NB4 (cell line): ENCODE data around the gene FRAS1.

Experiments
- DNase-seq: peaks from one replicate; pipeline ENCODE4 v3.0.0; 2010; ENCODE audit warnings: low read depth
- H3K4me3 ChIP-seq: one replicate; pipeline ENCODE4 v1.5.1; 2011; ENCODE audit warnings: mild to moderate bottlenecking, low read depth, low read length, moderate library complexity
- MYC ChIP-seq: IDR thresholded peaks from 2 replicates; pipeline ENCODE4 v1.6.1; 2011; ENCODE audit warnings: low read depth, low read length
- POLR2A ChIP-seq: IDR thresholded peaks from 2 replicates; pipeline ENCODE4 v1.6.1; 2011; ENCODE audit warnings: mild to moderate bottlenecking; ENCODE audit not compliant: insufficient read length; ENCODE audit errors: extremely low read depth
- TF ChIP-seq, protein P1 (sequence below): IDR thresholded peaks from 2 replicates; pipeline ENCODE4 v1.6.1; 2011; ENCODE audit warnings: low read depth, low read length
- TF ChIP-seq, protein P2 (sequence below): IDR thresholded peaks from one replicate; pipeline ENCODE4 v1.5.1; 2012; ENCODE audit warnings: low read depth, low read length

Gene FRAS1

DNA sequence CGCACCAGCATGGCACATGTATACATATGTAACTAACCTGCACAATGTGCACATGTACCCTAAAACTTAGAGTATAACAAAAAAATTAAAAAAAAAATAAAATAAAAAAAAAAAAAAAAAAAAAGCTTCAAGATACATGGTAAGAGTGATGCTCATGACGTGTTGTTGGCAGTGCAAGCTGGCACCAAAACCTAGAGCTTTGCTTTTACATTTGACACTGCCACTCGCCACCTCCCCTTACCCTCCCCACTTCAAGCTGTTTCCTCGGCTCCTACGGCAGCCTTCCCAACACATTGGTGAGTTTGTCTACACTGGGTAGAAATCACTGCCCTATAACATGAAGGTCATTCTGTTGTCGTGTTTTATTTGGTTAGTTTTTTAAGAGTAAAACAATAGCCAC lies 296.8 kb downstream of the FRAS1 start:
- H3K4me3 ChIP-seq, result no peak overlapping the region
- TF ChIP-seq POLR2A (no peak), MYC (no peak)
- TF ChIP-seq, protein P1, sequence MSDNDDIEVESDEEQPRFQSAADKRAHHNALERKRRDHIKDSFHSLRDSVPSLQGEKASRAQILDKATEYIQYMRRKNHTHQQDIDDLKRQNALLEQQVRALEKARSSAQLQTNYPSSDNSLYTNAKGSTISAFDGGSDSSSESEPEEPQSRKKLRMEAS, result no peak
- no peak for DNase-seq

DNA sequence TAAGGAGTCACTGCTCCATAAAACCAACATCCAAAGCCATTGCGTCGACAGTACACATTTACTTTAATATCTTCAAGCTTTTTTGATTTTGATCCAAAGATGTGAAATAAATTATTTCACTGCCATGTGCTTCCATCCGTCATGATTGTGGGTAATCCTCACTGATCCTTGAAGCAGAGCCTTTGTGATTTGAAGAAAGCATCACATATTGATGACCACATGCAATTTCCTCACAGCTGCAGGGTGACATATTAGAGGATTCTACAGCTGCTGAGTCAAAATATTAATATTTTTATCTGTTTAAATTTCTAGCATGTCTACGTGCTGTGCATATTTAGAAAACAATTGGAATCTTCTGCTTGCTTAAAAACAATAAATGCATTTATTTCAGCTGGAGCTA lies 297.7 kb downstream of the FRAS1 start:
- no peak overlapping the region for H3K4me3 ChIP-seq
- DNase-seq, result no peak

DNA sequence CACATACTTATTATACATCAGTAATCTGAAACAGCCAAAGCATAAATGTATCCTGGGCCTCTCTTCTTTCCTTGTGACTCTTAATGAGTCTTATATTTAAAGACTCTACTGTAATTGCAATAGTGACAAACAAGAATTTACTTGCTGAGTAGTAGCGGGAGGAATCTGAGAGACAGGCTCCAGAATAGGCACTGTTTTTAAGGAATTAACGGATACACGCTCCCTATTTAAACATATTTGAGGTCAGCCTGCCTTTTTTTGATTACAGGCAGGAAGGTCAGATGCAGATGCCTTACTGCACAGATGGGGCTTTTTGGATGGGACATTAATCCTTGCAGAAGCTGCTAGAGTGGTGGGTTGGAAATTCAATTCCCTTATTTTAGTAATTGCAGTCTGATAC lies 298.2 kb downstream of the FRAS1 start:
- no peak for TF ChIP-seq POLR2A
- TF ChIP-seq, protein P2, sequence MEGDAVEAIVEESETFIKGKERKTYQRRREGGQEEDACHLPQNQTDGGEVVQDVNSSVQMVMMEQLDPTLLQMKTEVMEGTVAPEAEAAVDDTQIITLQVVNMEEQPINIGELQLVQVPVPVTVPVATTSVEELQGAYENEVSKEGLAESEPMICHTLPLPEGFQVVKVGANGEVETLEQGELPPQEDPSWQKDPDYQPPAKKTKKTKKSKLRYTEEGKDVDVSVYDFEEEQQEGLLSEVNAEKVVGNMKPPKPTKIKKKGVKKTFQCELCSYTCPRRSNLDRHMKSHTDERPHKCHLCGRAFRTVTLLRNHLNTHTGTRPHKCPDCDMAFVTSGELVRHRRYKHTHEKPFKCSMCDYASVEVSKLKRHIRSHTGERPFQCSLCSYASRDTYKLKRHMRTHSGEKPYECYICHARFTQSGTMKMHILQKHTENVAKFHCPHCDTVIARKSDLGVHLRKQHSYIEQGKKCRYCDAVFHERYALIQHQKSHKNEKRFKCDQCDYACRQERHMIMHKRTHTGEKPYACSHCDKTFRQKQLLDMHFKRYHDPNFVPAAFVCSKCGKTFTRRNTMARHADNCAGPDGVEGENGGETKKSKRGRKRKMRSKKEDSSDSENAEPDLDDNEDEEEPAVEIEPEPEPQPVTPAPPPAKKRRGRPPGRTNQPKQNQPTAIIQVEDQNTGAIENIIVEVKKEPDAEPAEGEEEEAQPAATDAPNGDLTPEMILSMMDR, result no peak
- TF ChIP-seq, protein P1, result no peak
- no peak for TF ChIP-seq MYC
- no peak overlapping the region for H3K4me3 ChIP-seq
- no peak for DNase-seq

More for the DNA sequence above, 297.7 kb downstream of the FRAS1 start:
- TF ChIP-seq, protein P2, result no peak
- TF ChIP-seq POLR2A, result no peak
- no peak for TF ChIP-seq MYC
- TF ChIP-seq, protein P1, result no peak

DNA sequence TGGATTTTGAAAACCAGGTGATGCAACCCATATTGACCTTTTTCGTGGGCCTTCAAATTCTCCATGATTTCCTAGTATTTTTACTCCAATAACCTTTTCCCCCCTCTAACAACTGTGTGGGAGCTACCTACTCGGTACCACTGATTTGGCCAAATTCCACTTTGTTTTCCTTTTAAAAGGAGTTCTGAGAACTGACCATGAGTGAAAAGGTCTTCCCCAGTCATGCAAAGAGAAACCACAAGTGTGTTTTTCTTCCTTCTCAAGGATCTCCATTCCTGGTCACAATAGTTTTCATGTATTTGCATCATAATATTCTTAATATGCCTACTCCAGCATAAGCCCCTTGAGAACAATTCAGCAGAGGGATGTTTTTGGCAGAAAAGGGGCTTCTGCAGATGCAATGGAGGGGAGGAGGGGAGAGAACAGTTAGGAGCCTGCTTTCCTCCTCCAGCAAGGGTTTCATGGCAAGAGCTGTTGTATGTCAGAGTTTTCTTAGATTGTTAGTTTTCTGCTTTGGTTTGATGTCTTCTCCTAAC lies 299.2 kb downstream of the FRAS1 start:
- TF ChIP-seq MYC (no peak), POLR2A (no peak)
- TF ChIP-seq, protein P1, result no peak
- TF ChIP-seq, protein P2, result no peak
- DNase-seq, result no peak

DNA sequence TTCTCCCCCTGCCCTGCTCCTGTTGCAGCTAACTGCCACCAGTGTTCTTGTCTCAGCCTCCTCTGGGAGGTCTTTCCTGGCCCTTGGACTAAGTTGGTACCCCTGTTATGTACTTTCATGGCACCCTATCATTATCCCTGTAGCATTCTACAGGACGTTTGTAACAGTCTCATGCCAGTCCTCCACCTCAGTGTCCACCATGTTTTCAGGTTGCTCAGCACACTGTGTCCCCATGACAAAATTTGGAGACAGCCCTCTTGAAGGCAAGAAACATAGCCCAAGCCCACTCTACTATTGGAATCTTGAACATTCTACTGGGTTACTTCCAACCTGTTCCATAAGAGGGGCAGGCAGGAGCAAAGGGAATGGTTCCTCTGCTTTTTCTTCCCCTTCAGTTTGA lies 300.0 kb downstream of the FRAS1 start:
- DNase-seq, result no peak
- no peak overlapping the region for H3K4me3 ChIP-seq
- TF ChIP-seq MYC (no peak), POLR2A (no peak)
- TF ChIP-seq, protein P1, result no peak
- TF ChIP-seq, protein P2, result no peak

More for the DNA sequence above, 299.2 kb downstream of the FRAS1 start:
- no peak overlapping the region for H3K4me3 ChIP-seq

DNA sequence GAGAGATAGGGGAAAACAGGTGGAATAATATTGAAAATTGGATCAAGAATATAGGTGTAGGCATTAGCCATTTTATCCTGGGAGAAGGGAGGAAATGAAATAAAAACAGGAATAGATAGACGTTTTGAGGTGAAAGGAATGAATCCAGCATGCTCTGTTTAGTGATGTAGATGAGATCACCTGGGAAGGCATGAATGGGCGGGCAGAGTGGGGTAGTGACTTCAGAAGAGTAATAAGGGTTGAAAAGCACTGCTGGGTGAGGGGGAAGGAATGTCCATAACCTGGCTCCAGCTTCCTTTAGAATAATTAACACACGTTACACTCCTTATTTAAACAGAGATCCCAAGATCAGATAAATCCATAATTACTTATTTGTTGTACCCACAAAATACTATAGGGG lies 303.3 kb downstream of the FRAS1 start:
- TF ChIP-seq POLR2A, result no peak
- TF ChIP-seq, protein P2, result no peak
- TF ChIP-seq, protein P1, result no peak
- no peak for TF ChIP-seq MYC
- H3K4me3 ChIP-seq, result no peak overlapping the region
- no peak for DNase-seq
